CD4-positive, alpha-beta memory T cell (primary cell): Measurements from ENCODE around the gene SMO. TPM values are rescaled to one million over a fixed set of nuclear protein-coding genes. Genes with fewer than 3 reads are reported as not detected.

Source experiments
- CTCF ChIA-PET: fragments of 350-600 bp; sonication (Branson Sonifier 250); formaldehyde crosslinking; loops from one replicate; lab custom pipeline; 2021; ENCODE audit warnings: inconsistent platforms; ENCODE audit not compliant: partially characterized antibody; lab: Charles Lee
- POLR2A ChIA-PET: fragments of 350-600 bp; sonication (Branson Sonifier 250); formaldehyde crosslinking; loops from one replicate; lab custom pipeline; 2021; ENCODE audit not compliant: partially characterized antibody; lab: Charles Lee
- DNase-seq, 5 donors: peaks; one replicate each; pipeline versions ENCODE4 v3.0.0 to v3.0.0-alpha.2; 2020 to 2022; ENCODE audit warnings: mixed read lengths in 1 of 5
- H3K27ac ChIP-seq: one replicate; pipeline ENCODE4 v1.7.0; 2013; ENCODE audit warnings: low read depth, low read length
- H3K27me3 ChIP-seq: 2 replicates; pipeline ENCODE4 v1.7.0; 2013; ENCODE audit warnings: mild to moderate bottlenecking, low read length, moderate library complexity; ENCODE audit not compliant: insufficient read depth
- H3K36me3 ChIP-seq: 2 replicates; pipeline ENCODE4 v1.7.0; 2013; ENCODE audit warnings: mild to moderate bottlenecking, low read length, moderate library complexity; ENCODE audit not compliant: insufficient read depth
- H3K4me1 ChIP-seq: 2 replicates; pipeline ENCODE4 v1.7.0; 2013; ENCODE audit warnings: mild to moderate bottlenecking, low read length, moderate library complexity; ENCODE audit not compliant: insufficient read depth
- H3K4me3 ChIP-seq, 2 donors: one replicate each; pipeline ENCODE4 v1.7.0; 2013; ENCODE audit warnings: low read length in 2 of 2, mild to moderate bottlenecking in 1 of 2
- H3K9me3 ChIP-seq, 2 donors: one replicate each; pipeline ENCODE4 v1.7.0; 2013; ENCODE audit warnings: low read length in 2 of 2, control low read depth in 1 of 2; ENCODE audit not compliant: control insufficient read depth in 1 of 2
- H3K27ac Mint-ChIP-seq, 7 donors: one replicate each; pipeline ENCODE4 v1.8.0; 2020 to 2021; ENCODE audit warnings: mixed read lengths in 7 of 7, mild to moderate bottlenecking in 6 of 7, inconsistent platforms in 3 of 7, moderate library complexity in 3 of 7
- H3K27me3 Mint-ChIP-seq, 2 donors: one replicate each; pipeline ENCODE4 v1.8.0; 2020 to 2021; ENCODE audit warnings: mixed read lengths in 2 of 2
- H3K36me3 Mint-ChIP-seq, 2 donors: one replicate each; pipeline ENCODE4 v1.8.0; 2020 to 2021; ENCODE audit warnings: mixed read lengths in 2 of 2, inconsistent platforms in 1 of 2, mild to moderate bottlenecking in 1 of 2
- H3K4me1 Mint-ChIP-seq, 4 donors: one replicate each; pipeline ENCODE4 v1.8.0; 2020 to 2021; ENCODE audit warnings: mixed read lengths in 4 of 4, mild to moderate bottlenecking in 1 of 4
- H3K4me3 Mint-ChIP-seq, 8 donors: one replicate each; pipeline ENCODE4 v1.8.0; 2020 to 2021; ENCODE audit warnings: mixed read lengths in 8 of 8, mild to moderate bottlenecking in 7 of 8, moderate library complexity in 6 of 8, inconsistent platforms in 3 of 8
- H3K9me3 Mint-ChIP-seq, 8 donors: one replicate each; pipeline ENCODE4 v1.8.0; 2020 to 2021; ENCODE audit warnings: mixed read lengths in 8 of 8, mild to moderate bottlenecking in 5 of 8, inconsistent platforms in 3 of 8, moderate library complexity in 1 of 8
- intact Hi-C: fragments of 100-400 bp; cut with micrococcal nuclease; formaldehyde crosslinking; loops from one replicate; pipeline ENCODE4 v1.15.1; 2023
- polyA plus RNA-seq, 2 donors: library from polyadenylated mRNA; unstranded; fragments of 300-500 nt; fragmentation: Illumina TruSeq; gene quantifications; one replicate each; pipeline ENCODE4 v1.2.3, GENCODE V29; 2021
- total RNA-seq, 2 experiments: library from RNA; stranded (reverse); gene quantifications; one replicate each; pipeline ENCODE4 v1.2.3, GENCODE V29; 2021

The SMO gene
- total and polyA plus RNA-seq, 4 experiments from 2014 or later = not detected

- H3K27me3 Mint-ChIP-seq = peaks cover 3 to 7% of the 10 kb centered on the region in 2 donors
- CTCF ChIA-PET = no interaction called here
Measured at GRCh38 chr7:129202058-129202777, 13.8 kb downstream of the SMO start.

DNA sequence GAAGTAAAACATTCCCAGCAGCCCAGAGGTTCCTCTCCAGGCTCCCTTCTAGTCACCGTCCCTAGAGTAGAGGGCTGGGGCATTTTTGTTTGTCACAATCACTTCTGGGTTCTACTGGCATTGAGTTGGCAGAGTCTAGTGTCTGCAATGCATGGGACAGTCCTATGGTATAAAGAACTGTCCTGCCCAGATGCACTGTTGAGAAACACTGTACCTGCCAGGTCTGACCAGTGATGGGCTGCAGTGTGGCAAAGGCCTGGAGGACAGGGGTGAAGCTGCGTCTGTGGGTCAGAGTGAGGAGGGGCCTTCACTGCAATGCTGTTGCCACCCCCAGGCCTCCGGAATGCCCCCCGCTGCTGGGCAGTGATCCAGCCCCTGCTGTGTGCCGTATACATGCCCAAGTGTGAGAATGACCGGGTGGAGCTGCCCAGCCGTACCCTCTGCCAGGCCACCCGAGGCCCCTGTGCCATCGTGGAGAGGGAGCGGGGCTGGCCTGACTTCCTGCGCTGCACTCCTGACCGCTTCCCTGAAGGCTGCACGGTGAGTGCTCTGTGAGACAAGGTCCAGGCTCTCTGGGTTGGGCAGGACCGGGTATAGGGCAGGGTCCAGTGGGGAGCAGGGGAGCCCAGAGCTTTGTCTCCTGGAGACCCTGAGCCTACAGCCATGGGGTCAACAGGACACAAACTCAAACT lies 14.8 kb downstream of the SMO start:
- Histone ChIP-seq H3K27me3 (no peaks in the 10 kb centered on the region), H3K9me3 (no peaks in the 10 kb centered on the region), H3K4me3 (no peak overlapping the region), H3K4me1 (no peaks in the 10 kb centered on the region), H3K36me3 (no peaks in the 10 kb centered on the region), H3K27ac (no peak overlapping the region)
- Mint-ChIP-seq H3K4me3 (no peak overlapping the region), H3K36me3 (no peaks in the 10 kb centered on the region), H3K9me3 (no peaks in the 10 kb centered on the region), H3K27me3 (peaks cover 3 to 6% of the 10 kb centered on the region in 2 donors), H3K4me1 (no peaks in the 10 kb centered on the region), H3K27ac (no peak overlapping the region)
- intact Hi-C loops = no loop called here
- ChIA-PET POLR2A (no interaction called here), CTCF (interaction anchor here (0.5 to 1.2 kb wide), 4 partner anchors 68 to 1579 kb away, joined by 3 to 4 read pairs (median 3); no protein-coding TSS in a partner anchor)
- no peak for DNase-seq

More at GRCh38 chr7:129202058-129202777, 13.8 kb downstream of the SMO start:
- Mint-ChIP-seq H3K4me1 (no peaks in the 10 kb centered on the region), H3K36me3 (no peaks in the 10 kb centered on the region), H3K4me3 (no peak overlapping the region), H3K27ac (no peak overlapping the region), H3K9me3 (no peaks in the 10 kb centered on the region)
- no peak for DNase-seq
- H3K27me3 ChIP-seq = no peaks in the 10 kb centered on the region
- no peak overlapping the region for H3K4me3 ChIP-seq
- POLR2A ChIA-PET = no interaction called here
- H3K36me3 ChIP-seq = no peaks in the 10 kb centered on the region
- no peaks in the 10 kb centered on the region for H3K4me1 ChIP-seq
- H3K27ac ChIP-seq = no peak overlapping the region
- intact Hi-C loops = no loop called here
- no peaks in the 10 kb centered on the region for H3K9me3 ChIP-seq

DNA sequence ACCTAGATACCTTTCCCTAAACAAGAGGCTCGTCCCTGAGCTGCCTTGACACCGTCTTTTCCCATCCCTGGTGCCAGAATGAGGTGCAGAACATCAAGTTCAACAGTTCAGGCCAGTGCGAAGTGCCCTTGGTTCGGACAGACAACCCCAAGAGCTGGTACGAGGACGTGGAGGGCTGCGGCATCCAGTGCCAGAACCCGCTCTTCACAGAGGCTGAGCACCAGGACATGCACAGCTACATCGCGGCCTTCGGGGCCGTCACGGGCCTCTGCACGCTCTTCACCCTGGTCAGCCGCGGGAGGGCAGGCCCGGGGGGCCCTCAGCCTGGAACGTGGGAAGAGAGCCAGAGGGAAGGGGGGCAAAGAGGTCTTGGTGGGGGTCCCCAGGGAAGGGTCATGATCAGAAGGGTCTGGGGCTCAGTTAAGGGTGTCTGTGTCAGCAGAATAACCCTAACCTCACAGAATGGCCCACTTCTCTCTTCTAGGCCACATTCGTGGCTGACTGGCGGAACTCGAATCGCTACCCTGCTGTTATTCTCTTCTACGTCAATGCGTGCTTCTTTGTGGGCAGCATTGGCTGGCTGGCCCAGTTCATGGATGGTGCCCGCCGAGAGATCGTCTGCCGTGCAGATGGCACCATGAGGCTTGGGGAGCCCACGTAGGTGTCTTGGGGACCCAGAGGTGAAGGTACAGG lies 16.8 kb downstream of the SMO start:
- H3K36me3 Mint-ChIP-seq = no peaks in the 10 kb centered on the region
- H3K9me3 Mint-ChIP-seq = no peaks in the 10 kb centered on the region
- no peak for DNase-seq
- peaks cover 1 to 4% of the 10 kb centered on the region in 2 donors for H3K27me3 Mint-ChIP-seq
- H3K36me3 ChIP-seq = no peaks in the 10 kb centered on the region
- no peak overlapping the region for H3K27ac ChIP-seq
- intact Hi-C loops = no loop called here
- no peaks in the 10 kb centered on the region for H3K27me3 ChIP-seq
- ChIA-PET CTCF (no interaction called here), POLR2A (no interaction called here)
- H3K9me3 ChIP-seq = no peaks in the 10 kb centered on the region
- no peak overlapping the region for H3K4me3 Mint-ChIP-seq
- H3K4me3 ChIP-seq = no peak overlapping the region
- no peaks in the 10 kb centered on the region for H3K4me1 ChIP-seq
- H3K27ac Mint-ChIP-seq = no peak overlapping the region
- H3K4me1 Mint-ChIP-seq = no peaks in the 10 kb centered on the region

- Mint-ChIP-seq H3K4me1 (no peaks in the 10 kb centered on the region), H3K9me3 (no peaks in the 10 kb centered on the region), H3K27ac (no peak overlapping the region), H3K36me3 (no peaks in the 10 kb centered on the region), H3K27me3 (peaks cover 3% of the 10 kb centered on the region in 2 donors), H3K4me3 (no peak overlapping the region)
- H3K4me3 ChIP-seq = no peak overlapping the region
- POLR2A ChIA-PET = no interaction called here
- intact Hi-C loops = no loop called here
- no peak for DNase-seq
- H3K27ac ChIP-seq = no peak overlapping the region
- H3K9me3 ChIP-seq = no peaks in the 10 kb centered on the region
- no peaks in the 10 kb centered on the region for H3K36me3 ChIP-seq
- H3K4me1 ChIP-seq = no peaks in the 10 kb centered on the region
- CTCF ChIA-PET = interaction anchor here (1.4 to 4.1 kb wide), 2 partner anchors 12 to 162 kb away, joined by 5 to 22 read pairs; no protein-coding TSS in a partner anchor
- H3K27me3 ChIP-seq = no peaks in the 10 kb centered on the region
Measured at GRCh38 chr7:129205987-129206785, 17.8 kb downstream of the SMO start.

GRCh38 chr7:129208667-129209066 lies 20.2 kb downstream of the SMO start:
- H3K36me3 ChIP-seq = no peaks in the 10 kb centered on the region
- no peak for DNase-seq
- no peak overlapping the region for H3K4me3 ChIP-seq
- no peaks in the 10 kb centered on the region for H3K4me1 ChIP-seq
- no peak overlapping the region for H3K4me3 Mint-ChIP-seq
- ChIA-PET POLR2A (no interaction called here), CTCF (interaction anchor here (4.1 kb wide), 1 partner anchor 9 kb away, joined by 22 read pairs; no protein-coding TSS in a partner anchor)
- no peak overlapping the region for H3K27ac ChIP-seq
- H3K27me3 Mint-ChIP-seq = peaks cover 1 to 2% of the 10 kb centered on the region in 2 donors
- H3K9me3 ChIP-seq = no peaks in the 10 kb centered on the region
- intact Hi-C loops = no loop called here
- no peaks in the 10 kb centered on the region for H3K36me3 Mint-ChIP-seq
- no peak overlapping the region for H3K27ac Mint-ChIP-seq
- H3K27me3 ChIP-seq = no peaks in the 10 kb centered on the region
- H3K9me3 Mint-ChIP-seq = peaks cover 0 to 1% (median 0%) of the 10 kb centered on the region in 8 donors
- H3K4me1 Mint-ChIP-seq = no peaks in the 10 kb centered on the region

DNA sequence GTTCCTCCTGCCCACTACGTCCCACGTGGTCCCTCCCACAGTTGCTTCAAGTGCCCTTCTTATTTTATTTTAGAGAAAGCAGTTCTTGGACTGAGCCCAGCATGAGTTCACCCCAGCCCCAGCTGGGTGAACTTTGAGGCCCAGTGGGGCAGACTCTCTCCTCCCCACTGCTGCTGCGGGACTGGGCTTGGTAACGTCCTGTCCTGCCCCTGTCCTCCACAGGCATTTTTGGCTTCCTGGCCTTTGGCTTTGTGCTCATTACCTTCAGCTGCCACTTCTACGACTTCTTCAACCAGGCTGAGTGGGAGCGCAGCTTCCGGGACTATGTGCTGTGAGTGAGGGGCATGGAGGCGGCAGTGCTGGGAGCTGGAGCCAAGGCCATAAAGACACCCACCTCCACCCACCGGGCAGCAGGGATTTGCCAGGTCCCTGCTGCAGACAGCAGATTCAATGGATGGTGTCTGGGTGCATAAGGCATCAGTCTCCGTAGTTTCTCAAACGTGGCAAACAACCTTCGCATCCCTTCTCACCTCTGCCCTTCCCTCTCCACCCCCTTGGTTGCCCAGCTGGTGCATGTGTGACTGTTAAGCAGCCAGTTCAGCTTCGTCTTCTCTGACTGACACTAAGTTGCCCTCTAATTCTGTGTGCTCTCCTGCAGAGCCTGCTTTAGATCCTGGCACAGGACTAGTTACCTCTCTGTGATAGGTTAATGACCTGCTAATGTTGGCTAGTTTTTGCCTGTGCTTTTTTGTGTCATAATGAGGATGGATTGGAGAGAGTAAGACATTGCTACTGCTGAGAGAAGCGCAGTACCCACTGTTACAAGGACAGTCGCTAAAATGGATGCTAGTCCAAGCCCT lies 20.9 kb downstream of the SMO start:
- Mint-ChIP-seq H3K4me1 (no peaks in the 10 kb centered on the region), H3K27ac (no peak overlapping the region), H3K9me3 (peaks cover 0 to 1% (median 0%) of the 10 kb centered on the region in 8 donors), H3K4me3 (no peak overlapping the region), H3K27me3 (peaks cover 2 to 4% of the 10 kb centered on the region in 2 donors), H3K36me3 (no peaks in the 10 kb centered on the region)
- no peak for DNase-seq
- Histone ChIP-seq H3K4me3 (no peak overlapping the region), H3K36me3 (no peaks in the 10 kb centered on the region), H3K9me3 (no peaks in the 10 kb centered on the region), H3K27me3 (no peaks in the 10 kb centered on the region), H3K27ac (no peak overlapping the region), H3K4me1 (no peaks in the 10 kb centered on the region)
- intact Hi-C loops = no loop called here
- POLR2A ChIA-PET = no interaction called here
- CTCF ChIA-PET = interaction anchor here (1.7 to 4.1 kb wide), 4 partner anchors 9 to 75 kb away, joined by 4 to 22 read pairs (median 9); no protein-coding TSS in a partner anchor
